HG03045 (cell line): ENCODE measurements around the gene CD248.
"Not testable (repeated sequence)": the region's sequence is repeated elsewhere in the genome, so short reads cannot be mapped to it uniquely, and the experiment has no call there.

Experiments
- ATAC-seq: cut with Tn5 transposase; IDR thresholded peaks from one replicate; pipeline ENCODE4 v1.9.1; 2021; ENCODE audit warnings: mild to moderate bottlenecking, moderate library complexity; ENCODE audit not compliant: unreplicated experiment

Gene CD248

DNA sequence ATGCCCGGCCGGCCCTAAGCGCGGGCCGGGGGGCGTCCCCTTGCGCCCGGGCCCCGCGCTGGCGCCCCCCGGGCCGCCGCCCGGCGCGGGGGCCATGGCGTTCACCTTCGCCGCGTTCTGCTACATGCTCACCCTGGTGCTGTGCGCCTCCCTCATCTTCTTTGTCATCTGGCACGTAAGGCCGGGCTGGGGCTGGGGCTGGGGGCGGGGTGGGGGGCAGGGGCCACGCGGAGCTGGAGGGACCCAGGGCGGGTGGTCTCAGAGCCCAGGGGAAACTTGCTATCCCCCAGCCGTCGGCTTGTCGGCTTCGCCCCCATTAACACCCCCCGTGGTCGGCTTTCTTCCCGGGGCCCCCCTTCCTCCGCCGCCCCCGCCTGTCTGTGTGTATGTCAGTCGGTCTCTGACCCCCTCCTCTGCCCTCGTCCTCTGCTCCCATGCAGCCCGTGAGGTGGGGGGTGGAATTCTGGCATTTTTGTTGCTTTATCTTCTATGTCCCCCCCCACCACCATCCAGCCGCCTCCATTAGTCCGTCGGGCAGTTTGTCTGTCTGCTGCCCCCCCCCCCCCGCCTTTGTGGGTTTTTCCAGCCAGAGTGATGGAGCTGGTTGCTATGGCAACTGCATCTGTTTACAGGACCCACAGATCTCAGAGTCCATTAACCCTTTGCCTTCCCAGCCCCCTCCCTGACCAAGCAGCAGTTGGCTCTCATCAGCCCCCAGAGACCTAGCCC lies 38.3 kb downstream of the CD248 start:
- ATAC-seq, result no peak

DNA sequence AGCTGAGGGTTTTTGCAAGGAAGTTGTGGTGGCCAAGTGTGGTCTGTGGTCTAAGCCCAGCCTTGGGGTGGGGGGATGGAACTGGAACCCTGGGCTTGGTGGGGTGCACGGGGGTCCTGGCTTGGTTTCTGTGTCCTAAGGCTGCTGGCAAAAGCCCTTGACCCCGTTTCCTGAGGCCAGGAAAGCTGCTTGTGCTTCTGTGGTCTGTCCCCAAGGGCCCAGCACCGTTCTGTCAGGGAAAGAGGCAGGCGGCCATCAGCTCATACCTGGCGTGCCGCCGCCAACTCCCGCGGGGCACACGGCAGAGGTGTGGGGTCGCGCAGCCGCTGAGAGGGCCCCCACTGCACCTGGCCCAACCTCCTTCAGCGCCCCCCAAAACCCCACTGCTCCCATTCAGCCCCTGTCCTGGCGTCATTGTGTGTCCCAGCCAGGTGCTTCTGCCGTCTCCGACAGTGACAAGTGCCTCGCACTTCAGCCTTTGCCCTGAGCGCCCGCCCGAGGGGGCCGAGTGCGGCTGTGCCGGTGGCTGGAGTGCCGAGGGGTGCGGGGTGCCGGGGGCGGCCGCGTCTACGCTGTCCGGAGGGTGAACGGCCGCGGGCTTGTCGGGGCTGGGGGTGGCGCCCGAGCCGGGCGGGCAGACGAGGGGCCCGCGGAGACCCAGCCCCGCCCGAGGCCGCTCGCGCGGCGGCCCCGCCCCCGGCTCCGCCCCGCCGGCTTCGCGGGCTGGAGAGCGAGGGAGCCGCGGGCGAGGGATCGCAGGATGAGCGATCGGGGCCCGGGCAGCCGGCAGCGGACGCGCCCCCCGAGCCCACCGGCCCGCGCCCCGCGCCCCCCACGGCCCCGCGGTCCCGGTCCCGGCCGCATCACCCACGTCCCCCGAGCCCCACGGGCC lies 39.1 kb downstream of the CD248 start, which contains the start of gene CNIH2:
TSS of gene CNIH2 (plus strand) at position 705 of the 892 bp plus-strand sequence. CDS start 282 bp downstream, outside the sequence.
- ATAC-seq, result no peak

DNA sequence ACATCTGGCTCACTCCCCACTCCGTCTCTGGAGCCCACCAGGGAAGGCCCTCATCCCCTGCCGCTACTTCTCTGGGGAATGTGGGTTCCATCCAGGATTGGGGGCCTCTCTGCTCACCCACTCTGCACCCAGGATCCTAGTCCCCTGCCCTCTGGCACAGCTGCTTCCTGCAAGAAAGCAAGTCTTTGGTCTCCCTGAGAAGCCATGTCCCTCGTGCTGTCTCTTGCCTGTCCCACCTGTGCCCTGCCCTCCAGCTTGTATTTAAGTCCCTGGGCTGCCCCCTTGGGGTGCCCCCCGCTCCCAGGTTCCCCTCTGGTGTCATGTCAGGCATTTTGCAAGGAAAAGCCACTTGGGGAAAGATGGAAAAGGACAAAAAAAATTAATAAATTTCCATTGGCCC lies 39.8 kb downstream of the CD248 start:
- not testable (repeated sequence) for ATAC-seq

DNA sequence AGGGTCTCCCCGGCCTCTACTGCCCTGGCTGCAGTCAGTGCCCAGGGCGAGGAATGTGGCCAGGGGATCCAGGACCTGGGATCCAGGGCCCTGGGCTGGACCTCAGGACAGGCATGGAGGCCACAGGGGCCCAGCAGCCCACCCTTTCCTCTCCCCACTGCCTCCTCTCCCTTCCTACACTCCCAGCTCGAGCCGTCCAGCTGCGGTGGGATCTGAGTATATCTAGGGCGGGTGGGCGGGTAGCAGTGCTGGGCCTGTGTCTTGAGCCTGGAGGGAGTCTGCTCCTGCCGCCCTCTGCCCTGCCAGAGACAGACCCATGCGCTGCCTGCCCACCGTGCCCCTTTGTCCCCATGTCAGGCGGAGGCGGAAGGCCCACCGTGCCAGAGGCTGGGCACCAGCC lies 40.2 kb downstream of the CD248 start:
- ATAC-seq, result not testable (repeated sequence)

DNA sequence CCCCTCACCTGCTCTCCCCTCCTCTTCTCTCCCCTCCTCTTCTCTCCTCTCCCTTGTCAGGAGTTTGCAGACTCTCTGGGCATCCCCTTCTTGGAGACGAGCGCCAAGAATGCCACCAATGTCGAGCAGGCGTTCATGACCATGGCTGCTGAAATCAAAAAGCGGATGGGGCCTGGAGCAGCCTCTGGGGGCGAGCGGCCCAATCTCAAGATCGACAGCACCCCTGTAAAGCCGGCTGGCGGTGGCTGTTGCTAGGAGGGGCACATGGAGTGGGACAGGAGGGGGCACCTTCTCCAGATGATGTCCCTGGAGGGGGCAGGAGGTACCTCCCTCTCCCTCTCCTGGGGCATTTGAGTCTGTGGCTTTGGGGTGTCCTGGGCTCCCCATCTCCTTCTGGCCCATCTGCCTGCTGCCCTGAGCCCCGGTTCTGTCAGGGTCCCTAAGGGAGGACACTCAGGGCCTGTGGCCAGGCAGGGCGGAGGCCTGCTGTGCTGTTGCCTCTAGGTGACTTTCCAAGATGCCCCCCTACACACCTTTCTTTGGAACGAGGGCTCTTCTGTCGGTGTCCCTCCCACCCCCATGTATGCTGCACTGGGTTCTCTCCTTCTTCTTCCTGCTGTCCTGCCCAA lies 40.7 kb downstream of the CD248 start:
- ATAC-seq, result no peak

DNA sequence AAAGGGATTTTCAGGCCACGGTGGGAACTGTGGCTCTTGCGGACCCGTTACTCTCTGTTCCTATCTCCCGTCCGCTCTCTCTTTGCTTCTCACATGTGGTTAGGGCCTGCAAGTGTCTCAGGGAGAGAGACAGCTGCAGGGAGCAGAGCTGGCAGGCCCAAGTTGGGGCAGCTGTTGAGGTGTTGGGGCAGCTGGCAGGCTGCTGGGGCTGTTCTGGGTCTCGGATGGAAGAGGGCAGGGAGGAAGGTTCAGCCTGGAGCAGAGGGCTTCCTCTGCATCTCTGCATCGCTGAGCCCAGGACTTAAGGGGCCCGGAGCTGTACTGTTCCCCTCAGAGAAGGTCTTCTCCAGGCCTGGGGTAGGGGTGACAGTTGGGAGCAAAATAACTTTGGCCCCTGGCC lies 41.4 kb downstream of the CD248 start:
- ATAC-seq, result no peak

DNA sequence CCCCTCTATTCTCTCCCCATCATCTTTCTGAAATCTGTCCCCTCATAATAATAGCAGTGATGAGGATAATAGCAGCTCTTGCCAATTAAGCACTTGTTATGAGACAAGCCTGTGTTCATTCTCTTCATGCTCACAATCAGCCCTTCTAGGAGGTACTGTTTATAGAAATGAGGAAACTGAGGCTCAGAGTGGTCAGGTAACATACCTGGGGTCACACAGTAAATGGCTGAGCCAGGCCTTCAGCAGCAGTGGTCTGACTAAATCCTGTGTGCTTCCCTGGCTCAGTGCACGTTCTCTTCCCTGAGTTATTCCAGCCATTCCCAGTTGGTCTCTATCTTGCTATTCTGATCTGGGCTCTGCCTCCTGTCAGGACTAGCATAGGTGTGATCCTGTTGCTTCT lies 42.6 kb downstream of the CD248 start:
- ATAC-seq, result no peak

DNA sequence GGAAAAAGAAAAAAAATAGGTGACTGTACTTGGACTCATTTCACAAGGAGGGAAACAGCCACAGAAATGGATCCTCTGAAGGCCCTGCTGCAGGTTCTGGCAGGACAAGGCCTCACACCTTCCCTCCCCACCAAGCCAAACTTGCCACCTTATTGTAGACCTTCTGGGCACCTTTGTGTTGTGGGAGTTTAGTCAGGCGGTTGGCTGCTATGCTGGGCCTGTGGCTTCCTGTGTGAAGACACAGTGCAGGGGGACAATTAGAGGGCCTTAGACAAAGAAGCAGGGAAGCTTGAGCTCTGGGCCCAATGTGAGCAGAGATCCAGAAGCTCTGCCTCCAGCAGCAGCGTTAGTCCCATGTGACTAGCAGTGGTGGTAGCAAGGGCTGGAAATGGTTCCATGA lies 44.2 kb downstream of the CD248 start:
- no peak for ATAC-seq

DNA sequence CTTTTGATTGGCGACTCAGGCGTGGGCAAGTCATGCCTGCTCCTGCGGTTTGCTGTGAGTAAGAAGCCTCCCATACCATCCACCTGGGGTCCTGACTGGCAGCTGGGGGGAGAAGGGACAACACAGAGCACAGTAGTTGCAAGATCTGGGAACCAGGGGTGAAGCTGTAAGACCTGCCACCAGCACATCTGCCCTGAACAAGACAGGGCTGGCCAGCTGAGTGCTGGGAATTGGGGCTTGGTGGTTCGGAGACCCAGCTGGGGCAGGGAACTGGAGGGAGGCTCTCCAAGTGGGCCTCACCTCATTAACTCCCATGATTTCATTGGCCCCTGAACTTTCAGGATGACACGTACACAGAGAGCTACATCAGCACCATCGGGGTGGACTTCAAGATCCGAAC lies 45.0 kb downstream of the CD248 start:
- no peak for ATAC-seq

DNA sequence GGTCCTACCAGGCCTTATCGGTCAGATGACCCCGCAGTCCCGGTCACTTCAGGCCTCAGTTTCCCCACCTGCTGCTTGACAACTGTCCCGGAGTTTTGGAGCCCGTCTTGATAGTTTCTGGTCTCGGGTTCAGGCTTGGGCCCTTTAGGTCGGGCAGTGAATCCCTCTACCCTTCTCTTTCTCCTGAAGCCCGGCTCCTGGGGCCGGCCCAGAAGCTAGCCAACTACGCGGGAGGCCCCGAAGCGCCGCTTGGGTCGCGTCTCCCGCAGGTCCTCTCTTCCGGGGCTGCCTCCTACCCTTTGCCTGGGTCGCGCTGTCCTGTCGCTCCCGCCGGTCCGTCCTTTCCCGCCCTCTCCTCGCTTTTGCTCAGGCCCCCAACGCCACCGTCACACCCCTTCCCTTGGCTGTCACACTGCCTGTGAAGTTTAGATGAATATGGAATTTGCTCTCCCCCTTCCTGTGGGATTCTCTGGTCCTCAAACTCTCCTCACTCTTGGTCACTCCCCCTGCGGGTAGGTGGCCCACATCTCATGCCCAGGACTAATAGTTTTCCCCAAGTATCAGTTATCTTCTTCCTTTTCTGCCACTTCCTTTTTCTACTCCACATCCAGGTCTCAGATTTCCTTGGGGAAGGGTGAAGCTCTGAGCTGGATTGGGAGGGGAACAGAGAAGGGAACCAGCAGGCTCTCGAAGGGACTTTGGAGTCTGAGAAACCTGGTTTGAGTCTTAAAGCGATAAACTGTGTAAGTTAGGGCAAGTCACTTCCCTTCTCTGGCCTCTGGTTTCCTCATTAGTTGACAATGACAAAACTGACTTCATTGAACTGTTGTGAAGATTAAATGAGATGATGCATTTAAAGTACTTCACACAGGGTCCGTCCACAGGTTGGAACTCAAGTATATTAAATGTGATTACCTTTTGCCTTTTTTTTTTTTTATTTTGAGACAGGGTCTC lies 47.6 kb downstream of the CD248 start:
- no peak for ATAC-seq

DNA sequence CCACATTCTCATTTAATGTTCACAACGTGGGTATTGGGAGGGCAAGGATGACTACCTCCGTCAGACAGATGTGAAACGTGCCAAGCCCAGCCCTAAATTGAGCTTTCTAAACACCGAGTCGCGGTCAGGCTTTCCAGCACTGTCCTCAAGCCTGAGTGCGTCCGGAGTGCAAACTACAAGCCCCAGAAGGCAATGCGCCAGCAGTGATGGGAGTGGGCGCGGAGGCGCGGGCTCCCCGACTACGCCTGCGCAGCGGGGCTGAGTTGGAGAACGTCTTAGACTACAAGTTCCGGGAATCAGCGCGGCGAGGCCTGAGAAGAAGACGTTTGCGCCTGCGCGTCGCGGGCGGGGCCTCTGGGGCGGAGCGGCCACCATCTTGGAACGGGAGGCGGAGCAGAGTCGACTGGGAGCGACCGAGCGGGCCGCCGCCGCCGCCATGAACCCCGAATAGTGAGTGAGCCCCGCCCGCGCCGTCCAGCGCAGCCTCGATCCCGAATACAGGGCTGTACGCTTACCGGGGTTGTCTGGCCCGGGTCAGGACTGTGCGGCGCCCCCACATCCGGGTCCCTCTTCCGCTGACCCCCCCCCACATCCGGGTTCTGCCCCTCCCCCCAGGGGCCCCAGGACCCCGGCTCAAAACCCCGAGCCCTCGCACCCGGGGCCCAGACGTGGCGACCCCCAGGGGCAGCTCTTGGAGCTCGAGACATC lies 48.4 kb downstream of the CD248 start, which contains the start of gene RAB1B:
TSS of gene RAB1B (plus strand) at position 396 of the 708 bp plus-strand sequence. CDS start at position 437, 41 bp downstream.
- peak; percentile 79 for ATAC-seq

DNA sequence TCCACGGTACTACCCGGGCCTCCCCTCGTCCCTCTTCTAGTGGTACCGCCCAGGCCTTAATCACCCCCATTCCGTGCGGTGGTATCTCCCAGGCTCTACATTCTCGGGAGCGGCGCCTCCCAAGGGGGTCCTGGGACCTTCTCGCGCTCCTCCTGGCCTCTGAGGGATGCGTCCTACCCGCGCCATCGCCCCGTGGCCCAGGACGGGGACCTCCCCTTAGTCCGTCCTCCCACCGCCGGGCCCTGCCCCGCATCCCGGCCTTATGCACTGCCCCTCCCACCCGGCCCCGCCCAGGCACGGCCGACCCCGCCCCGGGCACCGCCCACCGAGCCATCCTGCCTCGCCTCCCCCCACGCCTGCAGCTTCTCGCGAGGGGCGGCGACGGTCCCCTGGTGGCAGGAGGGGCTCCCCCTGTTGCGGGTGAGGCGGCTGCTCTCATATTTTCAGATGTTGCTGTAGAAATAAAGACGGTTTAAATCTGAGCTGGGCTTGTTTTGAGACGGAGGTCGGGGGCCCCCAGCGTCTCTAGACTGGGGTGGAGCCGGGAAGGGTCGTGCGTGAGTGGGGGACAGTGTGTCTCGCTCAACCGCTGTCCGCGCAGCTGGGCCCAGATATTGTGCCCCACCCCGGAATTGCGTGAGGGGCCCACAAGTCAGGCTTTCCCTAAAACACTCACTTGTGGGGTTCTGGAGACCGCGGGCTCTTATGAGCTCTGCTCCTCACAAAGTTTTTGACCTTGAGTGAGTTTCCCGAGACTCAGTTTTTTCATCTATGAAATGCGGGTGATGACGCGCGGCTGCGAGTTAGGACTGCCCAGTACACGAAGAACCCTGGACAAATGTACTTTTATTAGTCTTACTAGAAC lies 49.2 kb downstream of the CD248 start:
- peak; percentile 48 for ATAC-seq

DNA sequence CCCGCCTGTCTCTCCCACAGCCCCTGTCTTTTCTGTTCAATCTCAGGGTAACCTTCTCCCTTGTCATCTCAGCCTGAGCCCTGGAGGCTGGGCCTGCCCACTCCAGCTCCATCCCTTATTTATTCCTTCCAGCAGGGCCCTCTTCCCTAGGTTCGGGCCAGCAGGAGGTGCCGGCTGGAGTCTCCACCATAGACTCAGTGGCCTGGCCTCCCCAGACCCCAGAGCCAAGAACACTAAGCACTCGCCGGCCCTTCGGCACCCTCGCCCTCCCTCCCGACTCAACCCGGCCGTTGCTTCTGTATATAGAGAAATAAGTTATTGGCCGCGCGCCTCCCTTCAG lies 49.8 kb downstream of the CD248 start:
- no peak for ATAC-seq

DNA sequence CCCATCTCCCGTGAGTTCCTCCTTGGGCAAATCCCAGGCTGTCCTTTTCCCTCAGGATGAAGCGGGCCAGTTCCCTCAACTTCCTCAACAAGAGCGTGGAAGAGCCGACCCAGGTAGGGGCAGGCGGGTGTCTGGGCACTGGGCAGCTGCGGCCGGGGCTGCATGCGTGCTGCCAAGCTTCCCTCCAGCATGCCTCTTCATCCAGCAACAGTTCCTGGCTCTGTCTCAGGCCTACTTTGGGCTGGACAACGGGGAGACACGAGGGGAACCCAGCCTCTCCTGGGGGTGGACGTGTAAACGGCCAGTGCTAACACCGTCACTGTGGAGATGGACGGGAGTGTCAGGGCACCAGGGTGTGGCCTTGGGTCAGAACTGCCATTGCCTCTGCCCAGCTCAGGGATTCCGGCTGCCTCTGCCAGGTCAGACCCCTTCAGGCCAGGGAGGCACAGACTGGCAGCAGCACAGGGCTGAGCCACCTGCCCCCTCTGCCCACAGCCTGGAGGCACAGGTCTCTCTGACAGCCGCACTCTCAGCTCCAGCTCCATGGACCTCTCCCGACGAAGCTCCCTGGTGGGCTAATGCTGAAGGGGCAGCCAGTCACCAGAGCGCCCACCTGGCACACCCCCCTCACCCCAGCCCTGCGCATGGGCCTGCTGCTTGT lies 50.3 kb downstream of the CD248 start:
- ATAC-seq, result no peak

DNA sequence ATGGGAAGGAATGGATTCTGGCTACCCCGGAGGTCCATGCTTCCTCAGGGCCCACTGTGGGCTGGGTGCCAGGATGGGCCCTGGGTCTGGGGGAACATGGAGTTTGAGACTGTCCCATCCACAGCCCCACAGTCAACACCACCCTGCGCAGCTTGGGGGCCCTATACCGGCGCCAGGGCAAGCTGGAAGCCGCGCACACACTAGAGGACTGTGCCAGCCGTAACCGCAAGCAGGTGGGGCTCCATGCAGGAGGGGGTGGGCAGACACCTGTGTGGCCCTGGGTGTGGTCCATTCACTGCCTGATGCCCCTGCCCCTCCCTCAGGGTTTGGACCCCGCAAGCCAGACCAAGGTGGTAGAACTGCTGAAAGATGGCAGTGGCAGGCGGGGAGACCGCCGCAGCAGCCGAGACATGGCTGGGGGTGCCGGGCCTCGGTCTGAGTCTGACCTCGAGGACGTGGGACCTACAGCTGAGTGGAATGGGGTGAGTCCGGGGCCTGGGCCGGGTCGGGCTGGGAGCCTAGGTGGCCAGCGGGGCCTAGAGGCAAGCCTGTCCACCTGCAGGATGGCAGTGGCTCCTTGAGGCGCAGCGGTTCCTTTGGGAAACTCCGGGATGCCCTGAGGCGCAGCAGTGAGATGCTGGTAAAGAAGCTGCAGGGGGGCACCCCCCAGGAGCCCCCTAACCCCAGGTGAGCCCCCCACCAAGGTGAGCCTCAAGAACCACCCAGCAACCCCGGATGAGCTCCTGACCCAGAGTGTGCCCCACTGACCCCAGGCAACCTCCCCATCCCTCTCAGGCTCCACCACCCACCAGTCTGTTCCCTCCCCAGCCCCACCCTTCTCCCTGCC lies 51.1 kb downstream of the CD248 start:
- no peak for ATAC-seq

DNA sequence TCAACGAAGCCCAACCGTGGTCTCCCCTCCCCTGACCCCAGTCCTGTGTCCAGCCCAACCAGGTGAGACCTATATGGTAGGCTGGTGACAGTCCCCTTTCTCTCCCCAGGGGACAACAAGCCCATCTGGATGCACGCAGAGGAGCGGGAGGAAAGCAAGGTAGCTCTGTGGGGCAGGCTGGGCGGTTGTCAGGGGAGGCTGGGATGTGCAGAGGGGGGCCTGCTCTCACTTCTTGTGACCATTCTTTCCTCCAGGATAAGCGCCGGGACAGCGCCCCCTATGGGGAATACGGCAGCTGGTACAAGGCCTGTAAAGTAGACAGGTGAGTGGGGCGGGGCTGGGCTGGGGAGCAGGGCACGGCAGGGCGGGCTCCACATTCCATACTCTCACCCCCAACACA lies 51.9 kb downstream of the CD248 start:
- ATAC-seq, result no peak
